Limb (tissue), 2 donors: ENCODE data around the gene KIAA1755.

Source experiments
- DNase-seq, 2 donors: peaks; one replicate each; pipeline ENCODE4 v3.0.0-alpha.2; 2016; ENCODE audit errors: extremely low spot score in 2 of 2

Gene KIAA1755

GRCh38 chr20:38219006-38219950 is 41.3 kb downstream of the KIAA1755 start:
- DNase-seq = no peak

GRCh38 chr20:38218566-38218885 is 42.0 kb downstream of the KIAA1755 start:
- DNase-seq = no peak

- DNase-seq = no peak
These were observed 42.6 kb downstream of the KIAA1755 start for GRCh38 chr20:38217791-38218565.

- DNase-seq = no peak
These were observed 43.6 kb downstream of the KIAA1755 start for GRCh38 chr20:38216746-38217595.

GRCh38 chr20:38216201-38216600 is 44.3 kb downstream of the KIAA1755 start:
- no peak for DNase-seq

- DNase-seq = no peak
These were observed 45.0 kb downstream of the KIAA1755 start for GRCh38 chr20:38215194-38216182.

- no peak for DNase-seq
These were observed 46.0 kb downstream of the KIAA1755 start for GRCh38 chr20:38214256-38215193.

GRCh38 chr20:38213607-38213940 is 47.0 kb downstream of the KIAA1755 start:
- no peak for DNase-seq

GRCh38 chr20:38212806-38213606 is 47.5 kb downstream of the KIAA1755 start:
- no peak for DNase-seq

GRCh38 chr20:38211200-38212097 is 49.1 kb downstream of the KIAA1755 start:
- no peak for DNase-seq

GRCh38 chr20:38210741-38211140 is 49.8 kb downstream of the KIAA1755 start:
- DNase-seq = no peak

- DNase-seq = peak in 1 of 2 donors; percentile 6
These were observed 50.7 kb downstream of the KIAA1755 start for GRCh38 chr20:38209736-38210405.

- DNase-seq = peak in 1 of 2 donors; percentile 27
These were observed 51.4 kb downstream of the KIAA1755 start for GRCh38 chr20:38209054-38209675.

- DNase-seq = peak in 1 of 2 donors; percentile 8
These were observed 52.0 kb downstream of the KIAA1755 start for GRCh38 chr20:38208523-38208922.

GRCh38 chr20:38208088-38208487 is 52.4 kb downstream of the KIAA1755 start:
- DNase-seq = no peak

- DNase-seq = no peak
These were observed 52.9 kb downstream of the KIAA1755 start for GRCh38 chr20:38207621-38208020.
